Hepatocyte (in vitro differentiated cells): Measurements from ENCODE around the gene CMSS1.

Experiments used
- CTCF ChIP-seq: fragments of 200-600 bp; sonication (generic); IDR thresholded peaks from 2 replicates; pipeline ENCODE4 v1.5.1; 2016; ENCODE audit warnings: antibody characterized with exemption, mild to moderate bottlenecking; ENCODE audit not compliant: poor library complexity
- EZH2phosphoT487 ChIP-seq: fragments of 200-600 bp; sonication (generic); IDR thresholded peaks from one replicate; pipeline ENCODE4 v1.6.1; 2018; ENCODE audit warnings: antibody characterized with exemption, mild to moderate bottlenecking, low read depth, moderate library complexity; ENCODE audit not compliant: unreplicated experiment, severe bottlenecking

DNA sequence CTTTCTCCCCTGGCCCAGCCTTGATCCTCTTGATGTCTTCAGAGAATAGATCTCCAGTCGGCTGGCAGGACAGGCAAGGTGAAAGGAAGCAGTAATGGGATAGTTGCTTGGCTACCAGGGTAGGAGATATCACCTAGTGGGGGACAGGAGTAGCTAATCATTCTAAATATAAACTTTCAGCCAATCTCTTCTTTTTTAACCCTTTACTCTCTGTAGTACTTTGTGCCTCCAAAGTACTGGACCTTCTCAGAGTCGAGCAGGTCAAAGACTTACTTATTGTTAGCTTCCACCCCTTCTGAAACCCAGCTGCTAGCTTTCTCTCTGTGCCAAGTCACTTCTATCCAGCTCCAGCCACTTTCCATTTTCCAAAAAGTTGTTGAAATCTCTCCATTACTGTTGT is 340.0 kb downstream of the CMSS1 start:
- TF ChIP-seq CTCF (no peak), EZH2phosphoT487 (no peak)
